Endothelial cell of umbilical vein (primary cell): ENCODE results near the gene SLC25A23.

Experiments
- GATA2 ChIP-seq: IDR thresholded peaks from 2 replicates; pipeline ENCODE4 v1.7.0; 2011; ENCODE audit warnings: low read depth, mild to moderate bottlenecking, moderate library complexity, mixed read lengths, low read length; ENCODE audit not compliant: insufficient read length, insufficient read depth
- POLR2A ChIP-seq: IDR thresholded peaks from 2 replicates; pipeline ENCODE4 v1.6.1; 2012; ENCODE audit warnings: low read depth, mild to moderate bottlenecking, control low read depth, low read length
- TF ChIP-seq, protein P1 (sequence below), 2 donors: IDR thresholded peaks; 1 replicate in 1 of 2; 2 replicates in 1 of 2; pipeline ENCODE4 v1.5.1; 2011; ENCODE audit warnings: low read length in 2 of 2, mild to moderate bottlenecking in 2 of 2, moderate library complexity in 2 of 2, control low read depth in 1 of 2, inconsistent platforms in 1 of 2, low read depth in 1 of 2; ENCODE audit not compliant: insufficient read depth in 1 of 2; ENCODE audit errors: extremely low read depth in 1 of 2
- TF ChIP-seq, protein P2 (sequence below): IDR thresholded peaks from 2 replicates; pipeline ENCODE4 v1.6.1; 2011; ENCODE audit not compliant: insufficient read depth, insufficient read length

DNA sequence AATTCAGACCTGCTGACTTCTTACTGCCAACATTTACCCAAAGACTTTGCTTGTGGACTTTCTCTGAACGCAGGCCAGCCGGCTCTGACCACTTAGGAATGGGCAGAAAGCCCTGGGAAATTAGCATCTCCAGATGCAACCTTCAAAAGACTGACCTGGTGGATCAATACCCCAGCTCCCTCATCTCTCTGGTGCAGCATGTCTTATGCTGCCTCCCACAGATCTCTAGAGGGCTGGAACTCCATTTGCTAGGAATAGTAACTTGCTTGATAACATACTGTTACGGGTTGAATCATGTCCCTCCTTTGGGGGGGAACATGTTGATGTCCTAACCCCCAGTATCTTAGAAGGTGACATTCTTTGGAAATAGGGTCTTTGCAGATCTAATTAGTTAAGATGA lies 13.1 kb downstream of the SLC25A23 start:
- TF ChIP-seq, protein P1, sequence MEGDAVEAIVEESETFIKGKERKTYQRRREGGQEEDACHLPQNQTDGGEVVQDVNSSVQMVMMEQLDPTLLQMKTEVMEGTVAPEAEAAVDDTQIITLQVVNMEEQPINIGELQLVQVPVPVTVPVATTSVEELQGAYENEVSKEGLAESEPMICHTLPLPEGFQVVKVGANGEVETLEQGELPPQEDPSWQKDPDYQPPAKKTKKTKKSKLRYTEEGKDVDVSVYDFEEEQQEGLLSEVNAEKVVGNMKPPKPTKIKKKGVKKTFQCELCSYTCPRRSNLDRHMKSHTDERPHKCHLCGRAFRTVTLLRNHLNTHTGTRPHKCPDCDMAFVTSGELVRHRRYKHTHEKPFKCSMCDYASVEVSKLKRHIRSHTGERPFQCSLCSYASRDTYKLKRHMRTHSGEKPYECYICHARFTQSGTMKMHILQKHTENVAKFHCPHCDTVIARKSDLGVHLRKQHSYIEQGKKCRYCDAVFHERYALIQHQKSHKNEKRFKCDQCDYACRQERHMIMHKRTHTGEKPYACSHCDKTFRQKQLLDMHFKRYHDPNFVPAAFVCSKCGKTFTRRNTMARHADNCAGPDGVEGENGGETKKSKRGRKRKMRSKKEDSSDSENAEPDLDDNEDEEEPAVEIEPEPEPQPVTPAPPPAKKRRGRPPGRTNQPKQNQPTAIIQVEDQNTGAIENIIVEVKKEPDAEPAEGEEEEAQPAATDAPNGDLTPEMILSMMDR (IDR thresholded peaks at IDR 0.05; ENCODE audit: extremely low read depth in 1 of 2, insufficient read depth in 1 of 2, low read depth in 1 of 2, low read length in 2 of 2) = no peak
- TF ChIP-seq, protein P2, sequence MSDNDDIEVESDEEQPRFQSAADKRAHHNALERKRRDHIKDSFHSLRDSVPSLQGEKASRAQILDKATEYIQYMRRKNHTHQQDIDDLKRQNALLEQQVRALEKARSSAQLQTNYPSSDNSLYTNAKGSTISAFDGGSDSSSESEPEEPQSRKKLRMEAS = no peak
- no peak for TF ChIP-seq GATA2
- no peak for TF ChIP-seq POLR2A
